IPS DF 6.9 (cell line): ENCODE measurements around the gene AP1G2.
"Not testable (repeated sequence)": the region's sequence is repeated elsewhere in the genome, so short reads cannot be mapped to it uniquely, and the experiment has no call there.

Source experiments
- DNase-seq: peaks from one replicate; pipeline ENCODE4 v3.0.0-alpha.2; 2013; ENCODE audit warnings: low read depth, low spot score
- H3K27ac ChIP-seq: one replicate; pipeline ENCODE4 v1.5.1; 2013; ENCODE audit warnings: low read length, control low read depth
- H3K27me3 ChIP-seq: 2 replicates; pipeline ENCODE4 v1.6.1; 2013; ENCODE audit warnings: mild to moderate bottlenecking, low read length; ENCODE audit not compliant: control insufficient read depth, insufficient read depth
- H3K36me3 ChIP-seq: 2 replicates; pipeline ENCODE4 v1.6.1; 2013; ENCODE audit warnings: low read length; ENCODE audit not compliant: control insufficient read depth, insufficient read depth
- H3K4me1 ChIP-seq: 2 replicates; pipeline ENCODE4 v1.6.1; 2013; ENCODE audit warnings: low read length; ENCODE audit not compliant: control insufficient read depth, insufficient read depth
- H3K4me3 ChIP-seq: 2 replicates; pipeline ENCODE4 v1.5.1; 2013; ENCODE audit warnings: mild to moderate bottlenecking, low read length
- H3K9me3 ChIP-seq: 2 replicates; pipeline ENCODE4 v1.6.1; 2013; ENCODE audit warnings: low read length, inconsistent platforms; ENCODE audit not compliant: control insufficient read depth, insufficient read depth
- WGBS: extraction: QIAGEN DNeasy Blood & Tissue Kit; methylation state at CpG from one replicate; pipeline ENCODE4 v1.1.7; 2013; ENCODE audit warnings: mixed read lengths, missing lambda C conversion rate; ENCODE audit not compliant: insufficient read length, insufficient coverage; 5-methylcytosine and 5-hydroxymethylcytosine counted together

AP1G2 gene

DNA sequence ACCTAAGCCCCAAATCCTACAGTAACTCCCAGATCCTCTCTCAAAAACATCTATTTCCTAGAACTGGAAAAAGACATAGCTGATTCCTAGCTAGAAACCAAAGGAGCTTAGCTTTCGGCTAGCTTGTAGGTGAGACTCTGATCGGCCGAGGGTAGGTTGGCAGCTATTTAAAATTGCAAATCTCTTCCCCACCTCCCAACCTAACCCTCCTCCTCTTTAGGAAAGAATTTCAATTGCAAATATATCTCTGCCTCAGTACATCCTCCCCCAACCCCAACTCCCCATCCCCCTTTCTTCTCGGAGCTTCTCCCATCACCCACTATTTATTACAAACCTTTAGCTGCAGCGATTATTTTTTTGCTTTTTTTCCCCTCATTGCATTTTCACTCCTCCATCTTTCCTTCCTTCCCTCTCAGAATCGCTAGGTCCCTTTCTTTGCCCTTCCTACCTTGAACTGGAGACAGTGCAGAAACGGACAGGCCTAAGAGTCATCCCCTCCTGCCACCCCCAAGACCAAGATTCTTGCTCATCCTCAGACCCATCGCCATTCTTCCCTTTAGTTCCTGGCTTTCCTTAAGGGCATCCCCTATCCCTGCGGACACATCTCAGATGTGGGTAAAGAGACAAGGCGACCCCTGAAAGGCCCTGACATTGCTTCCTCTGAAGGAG is 29.4 kb downstream of the AP1G2 start:
- H3K27ac ChIP-seq = peak overlapping the region; percentile 97
- H3K27me3 ChIP-seq = no peaks in the 10 kb centered on the region
- peaks cover 10% of the 10 kb centered on the region for H3K36me3 ChIP-seq
- no CpG with 5 or more reads among the region's 10 CpGs for WGBS
- DNase-seq = no peak
- H3K4me3 ChIP-seq = peak overlapping the region; percentile 36; the same call in 1 of the 2 replicates
- H3K9me3 ChIP-seq = no peaks in the 10 kb centered on the region
- peaks cover 3% of the 10 kb centered on the region; the same call in 1 of the 2 replicates for H3K4me1 ChIP-seq

DNA sequence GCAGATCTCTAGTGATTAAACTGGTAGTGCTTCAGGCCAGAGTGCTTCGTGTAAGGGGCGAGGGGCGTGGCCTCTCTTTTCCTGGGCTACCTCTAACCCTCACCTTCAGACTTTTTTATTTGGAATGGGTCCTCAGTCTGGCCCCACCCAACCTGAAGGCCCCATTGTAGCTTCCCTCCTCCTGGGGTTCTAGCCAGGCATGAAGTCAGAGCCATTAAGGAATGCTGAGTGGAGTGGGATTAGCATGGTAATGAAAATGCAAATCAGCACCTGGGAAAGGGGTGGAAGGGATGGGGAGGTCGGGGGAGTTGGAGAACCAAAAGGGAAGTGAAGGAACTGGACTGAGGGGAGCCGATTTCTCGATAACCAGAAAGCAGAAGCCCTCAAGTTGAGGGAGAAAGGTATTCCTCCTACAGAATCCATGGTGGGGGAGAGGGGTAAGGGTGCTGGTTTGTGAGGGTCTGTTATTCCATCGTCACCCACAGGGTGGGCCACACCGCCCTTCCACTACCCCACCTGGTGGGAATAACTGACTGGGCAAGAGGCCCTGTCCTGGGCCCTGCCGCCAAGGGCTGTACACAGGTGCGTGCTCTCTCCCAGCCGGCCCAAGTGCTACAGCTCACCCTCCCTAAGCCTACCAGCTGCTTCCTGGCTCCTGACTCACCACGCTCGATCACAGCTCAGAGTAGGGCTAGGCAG is 30.1 kb downstream of the AP1G2 start:
- Histone ChIP-seq H3K4me1 (peaks cover 3% of the 10 kb centered on the region; the same call in 1 of the 2 replicates), H3K27ac (peak overlapping the region; percentile 97), H3K4me3 (peak overlapping the region; percentile 36; the same call in 1 of the 2 replicates), H3K9me3 (no peaks in the 10 kb centered on the region), H3K27me3 (no peaks in the 10 kb centered on the region), H3K36me3 (peaks cover 14% of the 10 kb centered on the region)
- no CpG with 5 or more reads among the region's 13 CpGs for WGBS
- no peak for DNase-seq

DNA sequence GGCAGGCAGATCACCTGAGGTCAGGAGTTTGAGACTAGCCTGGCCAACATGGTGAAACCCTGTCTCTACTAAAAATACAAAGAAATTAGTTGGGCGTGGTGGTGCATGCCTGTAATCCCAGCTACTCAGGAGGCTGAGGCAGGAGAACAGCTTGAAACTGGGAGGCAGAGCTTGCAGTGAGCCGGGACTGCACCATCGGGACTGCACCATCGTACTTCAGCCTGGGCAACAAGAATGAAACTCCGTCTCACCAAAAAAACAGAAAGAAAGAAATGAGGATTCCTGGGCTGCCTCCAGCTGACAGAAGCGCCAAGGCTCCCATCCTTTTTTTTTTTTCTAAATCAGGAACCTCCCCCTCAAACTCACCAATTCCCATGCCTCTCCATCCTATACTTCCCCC is 30.7 kb downstream of the AP1G2 start:
- H3K27ac ChIP-seq, H3K27me3 ChIP-seq, H3K4me1 ChIP-seq, H3K9me3 ChIP-seq, DNase-seq, H3K4me3 ChIP-seq: not testable (repeated sequence)
- WGBS = no CpG with 5 or more reads among the region's 6 CpGs
- H3K36me3 ChIP-seq = peaks cover 18% of the 10 kb centered on the region

DNA sequence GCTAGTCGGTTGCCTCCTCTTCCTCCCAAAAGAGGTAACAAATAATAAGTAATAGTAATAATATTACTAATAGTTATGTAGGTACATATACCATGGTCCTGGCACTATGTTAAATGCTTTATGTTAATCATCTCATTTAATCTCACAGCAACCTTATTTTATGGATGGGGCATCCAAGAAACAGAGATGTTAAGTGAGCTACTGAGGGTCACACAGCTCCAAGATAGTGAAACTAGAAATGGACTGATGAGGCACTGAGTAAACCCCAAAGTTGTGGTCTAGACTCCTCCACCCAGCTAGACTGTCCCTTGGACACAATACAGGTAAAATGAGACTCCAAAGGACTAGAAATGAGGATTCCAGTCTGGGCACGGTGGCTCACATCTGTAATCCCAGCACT is 31.1 kb downstream of the AP1G2 start:
- Histone ChIP-seq H3K27ac (no peak overlapping the region), H3K4me1 (peaks cover 2% of the 10 kb centered on the region), H3K9me3 (no peaks in the 10 kb centered on the region), H3K27me3 (no peaks in the 10 kb centered on the region), H3K4me3 (no peak overlapping the region), H3K36me3 (peaks cover 19% of the 10 kb centered on the region)
- no peak for DNase-seq
- WGBS = no CpG with 5 or more reads among the region's 2 CpGs

DNA sequence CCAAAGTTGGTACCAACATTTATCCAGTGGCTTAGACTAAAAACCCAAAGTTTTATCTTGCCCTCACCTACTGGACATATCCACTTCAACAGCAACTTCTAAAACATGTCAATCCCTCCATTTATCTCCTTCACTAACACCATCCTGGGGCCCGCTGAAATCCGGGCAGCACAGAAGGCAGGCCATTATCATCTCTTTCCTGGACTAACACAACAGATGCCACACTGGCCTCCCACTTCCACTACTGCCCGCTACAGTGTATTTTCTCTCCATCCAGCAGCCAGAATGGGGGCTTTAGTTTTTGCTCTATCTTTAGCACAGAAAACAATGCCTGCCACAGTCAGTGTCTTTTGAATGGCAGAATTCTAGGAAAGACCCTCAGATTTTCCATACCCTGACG is 31.6 kb downstream of the AP1G2 start:
- H3K36me3 ChIP-seq = peaks cover 21% of the 10 kb centered on the region
- no CpG with 5 or more reads among the region's 4 CpGs for WGBS
- no peak overlapping the region for H3K4me3 ChIP-seq
- H3K27ac ChIP-seq = no peak overlapping the region
- peaks cover 2% of the 10 kb centered on the region for H3K4me1 ChIP-seq
- H3K9me3 ChIP-seq = no peaks in the 10 kb centered on the region
- DNase-seq = no peak
- no peaks in the 10 kb centered on the region for H3K27me3 ChIP-seq

DNA sequence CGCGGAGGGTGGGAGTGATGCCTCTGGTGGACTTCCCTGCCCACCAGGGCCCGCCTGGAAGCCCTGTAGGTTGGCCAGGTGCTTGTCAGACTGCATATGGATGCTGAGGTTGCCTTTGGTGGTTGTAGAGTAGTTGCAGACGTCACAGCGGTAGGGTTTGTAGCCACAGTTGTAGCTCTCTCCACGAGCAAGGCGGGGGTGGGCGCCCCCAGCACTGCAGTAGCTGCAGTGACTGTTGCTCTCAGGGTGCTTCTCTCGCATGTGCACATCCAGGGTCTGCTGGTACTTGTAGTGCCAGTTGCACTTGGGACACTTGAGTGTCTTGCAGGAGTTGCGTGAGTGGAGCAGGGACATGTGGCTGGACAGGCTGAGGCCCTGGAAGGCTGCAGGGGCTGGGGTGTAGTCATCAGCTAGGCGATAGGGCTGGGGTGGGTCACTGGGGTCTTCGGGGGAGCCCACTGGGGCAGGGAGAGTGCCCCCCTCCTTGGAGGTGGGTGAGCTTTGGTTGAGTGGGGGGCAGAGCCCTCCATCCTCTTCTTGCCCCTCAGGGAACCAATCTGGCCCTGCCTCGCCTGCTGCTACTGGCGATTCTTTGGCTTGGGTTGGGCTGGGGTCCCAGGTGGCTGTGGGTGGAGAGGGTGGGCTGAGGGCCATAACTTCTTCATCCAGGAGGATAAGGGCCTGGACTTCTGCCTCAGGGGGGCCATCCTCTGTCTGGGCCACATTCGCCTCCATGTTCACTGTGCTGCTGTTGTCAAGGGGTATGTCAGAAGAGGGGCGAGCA is 33.7 kb downstream of the AP1G2 start:
- DNase-seq = no peak
- H3K4me3 ChIP-seq = no peak overlapping the region
- peaks cover 2% of the 10 kb centered on the region for H3K4me1 ChIP-seq
- H3K27me3 ChIP-seq = no peaks in the 10 kb centered on the region
- H3K36me3 ChIP-seq = peaks cover 21% of the 10 kb centered on the region
- no peaks in the 10 kb centered on the region for H3K9me3 ChIP-seq
- WGBS = no CpG with 5 or more reads among the region's 16 CpGs
- H3K27ac ChIP-seq = no peak overlapping the region

DNA sequence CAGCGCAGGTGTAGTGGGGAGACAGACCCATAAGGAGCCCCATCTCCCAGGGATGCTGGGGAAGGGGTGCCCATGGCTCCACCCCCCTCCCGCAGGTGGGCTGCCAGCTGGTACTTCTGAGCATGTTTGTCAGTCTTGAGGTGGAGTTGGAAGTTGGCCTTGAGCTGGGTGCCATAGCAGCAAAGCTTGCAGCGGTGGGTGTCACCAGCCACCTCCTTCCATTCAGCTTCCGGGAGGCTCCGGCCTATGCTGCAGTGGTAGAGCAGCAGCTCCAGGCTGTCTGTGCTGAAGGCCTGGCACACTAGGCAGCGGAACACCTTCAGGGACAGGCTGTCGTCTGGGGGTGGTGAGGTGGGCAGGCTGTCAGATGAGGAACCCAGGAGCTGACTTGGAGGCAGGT is 34.9 kb downstream of the AP1G2 start:
- H3K36me3 ChIP-seq = peaks cover 21% of the 10 kb centered on the region
- WGBS = no CpG with 5 or more reads among the region's 7 CpGs

DNA sequence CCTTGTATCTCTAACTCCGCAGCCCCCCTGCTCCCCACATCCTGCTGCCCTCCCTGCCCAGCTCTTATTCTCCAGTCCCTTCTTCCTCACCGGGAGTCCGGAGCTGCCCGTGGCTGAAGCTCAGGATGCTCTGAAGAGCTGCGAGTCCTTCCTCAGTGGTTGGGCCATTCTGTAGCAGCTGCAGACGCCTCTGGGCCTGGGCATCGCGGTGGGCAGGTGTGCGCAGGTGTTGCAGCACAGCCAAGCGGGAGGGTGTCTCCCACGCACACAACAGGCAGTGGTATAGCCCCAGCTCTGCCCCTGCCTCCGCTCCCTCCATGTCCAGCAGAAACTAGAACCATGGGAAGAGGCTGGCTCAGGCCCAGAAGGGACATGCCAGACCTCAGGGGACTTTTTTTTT is 36.2 kb downstream of the AP1G2 start:
- H3K36me3 ChIP-seq = peaks cover 29% of the 10 kb centered on the region
- WGBS = no CpG with 5 or more reads among the region's 12 CpGs
- H3K4me3 ChIP-seq = no peak overlapping the region; the same call in 1 of the 2 replicates
- H3K27me3 ChIP-seq = no peaks in the 10 kb centered on the region
- no peak overlapping the region for H3K27ac ChIP-seq
- H3K4me1 ChIP-seq = peaks cover 2% of the 10 kb centered on the region
- H3K9me3 ChIP-seq = no peaks in the 10 kb centered on the region
- no peak for DNase-seq

More for the DNA sequence above, 34.9 kb downstream of the AP1G2 start:
- H3K27ac ChIP-seq = no peak overlapping the region
- no peaks in the 10 kb centered on the region for H3K9me3 ChIP-seq
- no peak overlapping the region for H3K4me3 ChIP-seq
- DNase-seq = no peak
- H3K4me1 ChIP-seq = peaks cover 2% of the 10 kb centered on the region
- H3K27me3 ChIP-seq = no peaks in the 10 kb centered on the region

DNA sequence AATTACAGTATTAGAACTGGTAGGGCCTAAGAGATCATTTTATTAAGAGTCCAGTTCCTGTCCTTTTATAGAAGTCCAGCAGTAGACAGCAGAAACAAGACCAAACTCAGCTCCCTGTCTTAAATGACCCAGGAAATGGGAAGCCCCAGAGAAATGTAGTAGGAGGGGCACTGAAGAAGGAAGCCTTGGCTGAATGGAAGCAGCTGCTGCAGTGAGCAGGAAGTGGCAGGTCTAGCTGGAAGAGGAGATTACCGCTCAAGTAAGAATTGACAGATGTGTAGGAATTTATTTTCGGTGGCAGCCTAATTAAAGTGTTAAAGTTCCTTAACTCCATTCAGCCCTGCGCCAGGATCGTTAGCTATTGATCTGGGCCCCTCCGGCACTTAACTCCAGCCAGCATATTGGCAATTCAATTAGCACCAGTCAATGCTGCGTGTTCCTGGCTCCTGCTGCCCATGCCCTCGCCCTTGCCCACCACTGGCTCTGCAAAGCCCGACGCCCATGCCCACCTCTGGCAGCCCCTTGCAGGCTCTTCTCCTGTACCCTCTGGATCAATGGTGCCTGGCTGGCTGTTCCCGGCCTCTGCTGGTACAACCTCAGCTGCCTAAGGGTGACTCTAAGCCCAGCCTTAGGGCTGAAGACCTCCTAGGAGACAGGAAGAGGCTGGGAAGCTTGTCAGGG is 37.1 kb downstream of the AP1G2 start:
- DNase-seq = no peak
- Histone ChIP-seq H3K4me3 (no peak overlapping the region), H3K27me3 (no peaks in the 10 kb centered on the region), H3K9me3 (no peaks in the 10 kb centered on the region), H3K36me3 (peaks cover 36% of the 10 kb centered on the region), H3K4me1 (peaks cover 2% of the 10 kb centered on the region; the same call in 1 of the 2 replicates), H3K27ac (no peak overlapping the region)
- no CpG with 5 or more reads among the region's 10 CpGs for WGBS

DNA sequence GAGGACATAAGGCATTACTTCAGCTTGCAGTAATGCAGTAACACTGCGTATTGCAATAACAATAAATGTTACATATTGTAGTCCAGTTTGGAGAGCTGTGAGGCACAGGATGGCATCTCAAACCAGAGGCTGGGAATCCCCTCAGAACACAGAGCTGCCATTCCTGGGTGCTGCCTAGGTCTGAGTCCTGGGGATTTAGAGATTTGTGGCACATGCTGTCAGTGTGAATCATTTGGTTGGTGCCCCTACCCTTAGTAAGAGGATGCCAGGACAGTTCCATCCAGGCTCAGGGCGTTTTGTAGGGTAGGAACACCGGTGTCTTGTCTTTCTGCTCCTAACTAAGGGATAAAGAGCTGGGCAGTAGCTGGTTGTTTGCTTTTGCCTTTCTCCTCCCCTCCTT is 38.6 kb downstream of the AP1G2 start:
- H3K4me3 ChIP-seq = no peak overlapping the region
- peaks cover 2% of the 10 kb centered on the region; the same call in 1 of the 2 replicates for H3K4me1 ChIP-seq
- no peak overlapping the region for H3K27ac ChIP-seq
- DNase-seq = no peak
- H3K27me3 ChIP-seq = no peaks in the 10 kb centered on the region
- H3K9me3 ChIP-seq = no peaks in the 10 kb centered on the region
- no CpG with 5 or more reads among the region's 3 CpGs for WGBS
- H3K36me3 ChIP-seq = peaks cover 42% of the 10 kb centered on the region
